ENCODE results near the gene AMZ1.

DNA sequence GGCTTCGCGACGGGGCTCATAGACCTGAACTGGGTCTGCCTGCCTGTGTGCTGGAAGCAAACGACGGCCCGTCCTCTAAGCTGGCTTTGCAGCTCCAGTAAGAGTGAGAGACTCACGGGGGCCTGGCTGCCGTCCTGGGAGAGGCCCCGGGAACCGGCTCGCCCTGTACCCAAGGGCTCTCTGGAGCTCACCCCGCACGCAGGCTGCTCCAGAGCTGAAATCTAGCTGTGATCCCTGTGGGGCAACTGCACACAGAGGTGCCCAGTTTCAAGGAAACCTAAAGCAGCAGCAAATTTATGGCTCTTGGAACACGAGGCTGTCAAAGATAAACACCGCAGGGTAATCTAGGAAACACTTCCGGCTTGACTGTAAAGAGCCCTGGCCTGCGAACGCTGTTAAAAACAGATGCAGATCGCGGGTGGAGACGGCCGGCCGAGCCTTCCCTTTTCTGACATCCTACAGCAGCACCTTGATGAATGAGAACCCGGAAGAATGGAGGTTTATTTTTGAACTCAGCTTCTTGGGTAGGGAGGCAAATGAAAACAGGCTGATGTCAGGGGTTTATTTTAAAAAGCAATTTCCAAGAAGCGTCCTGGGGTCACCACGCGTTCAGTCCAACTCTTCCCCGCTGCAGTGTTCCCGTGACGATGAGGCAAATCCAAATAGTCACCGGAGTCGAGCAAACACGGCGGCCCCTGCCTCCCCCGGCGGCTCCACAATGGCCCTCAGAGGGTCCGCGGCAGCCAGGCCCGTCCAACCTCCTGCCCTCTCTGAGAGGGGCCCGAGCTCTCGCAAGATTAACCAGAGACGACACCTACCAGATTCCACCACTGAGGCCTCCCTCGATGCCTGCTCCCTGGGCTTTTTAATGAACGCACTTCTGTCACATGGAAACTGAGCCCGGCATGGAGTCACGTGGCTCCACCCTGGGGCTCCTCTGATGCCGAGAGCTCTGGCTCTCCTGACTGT lies 29.6 kb downstream of the AMZ1 start:
- TF ChIP-seq, protein P1, sequence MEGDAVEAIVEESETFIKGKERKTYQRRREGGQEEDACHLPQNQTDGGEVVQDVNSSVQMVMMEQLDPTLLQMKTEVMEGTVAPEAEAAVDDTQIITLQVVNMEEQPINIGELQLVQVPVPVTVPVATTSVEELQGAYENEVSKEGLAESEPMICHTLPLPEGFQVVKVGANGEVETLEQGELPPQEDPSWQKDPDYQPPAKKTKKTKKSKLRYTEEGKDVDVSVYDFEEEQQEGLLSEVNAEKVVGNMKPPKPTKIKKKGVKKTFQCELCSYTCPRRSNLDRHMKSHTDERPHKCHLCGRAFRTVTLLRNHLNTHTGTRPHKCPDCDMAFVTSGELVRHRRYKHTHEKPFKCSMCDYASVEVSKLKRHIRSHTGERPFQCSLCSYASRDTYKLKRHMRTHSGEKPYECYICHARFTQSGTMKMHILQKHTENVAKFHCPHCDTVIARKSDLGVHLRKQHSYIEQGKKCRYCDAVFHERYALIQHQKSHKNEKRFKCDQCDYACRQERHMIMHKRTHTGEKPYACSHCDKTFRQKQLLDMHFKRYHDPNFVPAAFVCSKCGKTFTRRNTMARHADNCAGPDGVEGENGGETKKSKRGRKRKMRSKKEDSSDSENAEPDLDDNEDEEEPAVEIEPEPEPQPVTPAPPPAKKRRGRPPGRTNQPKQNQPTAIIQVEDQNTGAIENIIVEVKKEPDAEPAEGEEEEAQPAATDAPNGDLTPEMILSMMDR (IDR thresholded peaks at IDR 0.05) = no peak
- TF ChIP-seq POLR2A (IDR thresholded peaks at IDR 0.05) = no peak

Data from lower leg skin (tissue), 3 donors.